Superior temporal gyrus (tissue), 1 donor: ENCODE measurements around the gene AMOTL2.

Experiments used
- DNase-seq: peaks from one replicate; pipeline ENCODE4 v3.0.0-alpha.2; 2016; ENCODE audit errors: extremely low spot score

AMOTL2 gene

DNA sequence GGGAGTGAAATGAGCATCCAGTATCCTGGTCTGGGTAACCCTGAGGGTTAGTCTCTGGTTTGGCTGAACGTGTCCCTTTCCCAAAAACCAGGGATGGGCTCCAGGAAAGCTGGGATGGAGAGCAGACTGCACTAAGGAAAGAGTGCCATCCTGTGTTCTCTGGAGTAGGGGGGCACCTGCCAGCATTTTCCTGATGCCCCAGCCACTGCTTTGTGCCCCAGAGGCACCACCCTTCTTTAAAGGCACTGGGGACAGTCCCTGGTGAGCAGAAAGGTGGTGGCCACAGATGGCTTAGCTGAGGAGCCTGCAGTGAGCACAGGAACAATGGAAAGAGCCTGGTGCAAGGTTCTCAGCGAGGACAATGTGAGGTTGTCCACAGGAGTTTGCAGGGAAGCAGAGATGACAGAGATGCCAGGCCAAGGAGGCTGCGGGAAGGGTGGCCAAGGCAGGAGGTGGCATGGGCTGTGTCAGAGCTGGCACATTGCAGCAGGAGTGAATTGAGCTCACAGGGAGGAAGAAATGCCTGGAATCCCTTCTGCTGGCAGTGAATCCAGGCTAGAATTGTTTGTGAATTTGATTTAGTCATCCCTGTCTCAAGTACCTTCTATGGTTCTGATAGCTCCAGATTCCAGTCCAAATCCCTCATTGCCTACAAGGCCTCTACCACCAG lies 39.9 kb downstream of the AMOTL2 start:
- peak; percentile 16 for DNase-seq

DNA sequence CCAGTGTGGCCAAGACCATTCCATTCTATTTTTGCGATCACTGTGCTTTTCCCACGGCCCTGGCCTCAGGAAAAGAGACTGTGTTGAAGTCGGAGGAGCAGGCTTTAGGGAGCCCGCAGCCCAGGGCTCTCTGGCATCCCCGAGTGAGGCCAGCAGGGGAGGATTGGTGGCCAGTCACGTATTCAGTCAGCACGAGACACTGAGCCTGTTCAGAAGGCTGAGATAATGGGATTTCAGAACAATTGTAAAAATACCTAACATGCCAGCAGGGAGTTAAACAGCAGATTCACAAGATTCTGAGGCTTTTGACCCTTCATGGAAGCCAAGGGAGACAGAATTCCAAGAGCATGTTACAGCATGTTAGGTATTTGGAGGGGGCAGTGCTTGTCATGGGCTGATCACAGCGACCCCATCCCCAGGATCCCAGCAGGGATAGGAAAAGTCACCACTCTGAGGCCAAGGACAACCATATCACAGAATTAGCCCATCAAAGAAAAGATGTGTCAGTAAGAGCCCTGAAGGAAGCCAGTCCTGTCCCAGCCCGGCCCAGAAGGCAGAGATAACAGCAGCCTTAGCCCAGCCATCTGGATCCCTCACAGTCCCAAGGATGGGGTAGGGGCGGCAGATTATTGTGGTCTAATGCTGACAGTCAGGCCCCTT lies 40.6 kb downstream of the AMOTL2 start:
- no peak for DNase-seq

DNA sequence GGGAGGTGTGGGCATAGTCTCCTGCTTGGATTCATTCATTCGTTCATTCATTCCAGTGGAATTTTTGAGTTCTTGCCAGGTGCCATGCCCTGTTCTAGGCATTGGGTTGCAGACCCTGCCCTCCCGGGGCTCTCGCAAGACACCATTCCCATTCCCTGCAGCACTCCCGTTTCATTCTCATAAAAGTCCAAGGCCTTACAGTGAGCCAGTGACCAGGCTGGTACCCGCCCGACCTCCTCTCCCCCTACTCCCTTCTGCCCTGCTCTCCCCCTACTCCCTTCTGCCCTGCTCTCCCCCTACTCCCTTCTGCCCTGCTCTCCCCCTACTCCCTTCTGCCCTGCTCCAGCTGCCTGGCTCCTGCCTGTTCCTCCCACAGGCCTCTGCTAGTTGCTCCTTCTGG lies 41.9 kb downstream of the AMOTL2 start:
- no peak for DNase-seq

DNA sequence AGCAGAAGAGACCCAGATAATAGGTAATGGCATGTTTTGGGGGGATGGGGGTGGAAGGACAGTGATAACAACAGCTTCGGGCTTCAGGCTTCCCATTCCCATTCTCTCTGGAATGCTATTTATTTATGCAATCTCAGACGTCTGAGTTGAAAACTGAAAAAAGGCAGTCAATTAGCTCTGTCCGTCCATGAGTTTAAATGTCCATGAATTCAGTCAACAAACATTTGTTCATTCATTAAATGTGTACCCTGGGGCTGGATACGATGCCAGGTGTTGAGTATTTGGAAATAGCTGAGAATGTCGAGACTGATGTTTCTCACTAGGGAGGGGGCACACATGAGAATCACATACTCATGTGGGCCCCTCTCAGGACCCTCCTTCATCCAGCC lies 42.4 kb downstream of the AMOTL2 start:
- no peak for DNase-seq

DNA sequence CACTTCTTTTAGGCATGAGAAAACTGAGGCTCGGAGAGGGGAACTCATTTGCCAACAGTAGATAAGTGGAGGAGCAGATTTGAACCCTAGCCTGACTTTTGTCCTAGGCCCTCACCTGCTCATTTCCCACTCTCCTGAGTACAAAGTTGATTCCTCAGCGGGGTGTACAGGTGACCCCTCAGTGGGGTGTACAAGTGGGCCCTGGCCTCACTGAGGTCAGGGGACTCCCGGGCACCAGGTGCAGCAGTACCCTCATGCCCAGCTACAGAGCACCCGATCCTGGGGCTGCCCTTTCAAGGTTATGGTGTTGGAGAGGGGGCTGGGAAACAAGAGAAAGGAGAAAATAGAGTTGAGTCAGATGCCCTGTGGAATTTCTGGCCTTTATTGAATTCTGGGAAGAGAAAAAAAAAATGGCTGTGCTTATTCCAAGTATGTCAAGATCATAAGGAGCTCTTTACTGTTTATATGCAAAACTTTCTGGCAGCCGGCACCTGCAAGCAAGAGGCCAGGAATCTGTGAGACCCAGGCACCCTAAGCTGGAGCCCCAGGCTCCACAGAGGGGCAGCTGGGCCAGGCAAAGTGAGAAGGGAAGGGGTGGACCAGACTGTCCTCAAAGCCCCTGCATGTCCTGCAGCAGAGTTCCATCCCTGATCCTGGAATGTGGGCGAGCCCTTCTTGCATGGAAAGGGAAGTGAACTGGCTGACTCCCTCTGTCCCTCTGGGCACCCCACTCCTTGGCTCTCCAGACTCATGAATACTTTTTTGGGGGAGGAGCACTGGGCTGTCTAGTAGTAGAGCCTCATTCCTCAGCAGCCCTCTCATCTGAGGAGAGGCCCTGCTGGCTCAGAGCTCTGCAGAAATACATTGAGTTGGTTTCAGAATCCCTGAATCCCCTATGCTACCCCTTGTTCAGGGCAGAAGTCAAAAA lies 43.1 kb downstream of the AMOTL2 start:
- no peak for DNase-seq

DNA sequence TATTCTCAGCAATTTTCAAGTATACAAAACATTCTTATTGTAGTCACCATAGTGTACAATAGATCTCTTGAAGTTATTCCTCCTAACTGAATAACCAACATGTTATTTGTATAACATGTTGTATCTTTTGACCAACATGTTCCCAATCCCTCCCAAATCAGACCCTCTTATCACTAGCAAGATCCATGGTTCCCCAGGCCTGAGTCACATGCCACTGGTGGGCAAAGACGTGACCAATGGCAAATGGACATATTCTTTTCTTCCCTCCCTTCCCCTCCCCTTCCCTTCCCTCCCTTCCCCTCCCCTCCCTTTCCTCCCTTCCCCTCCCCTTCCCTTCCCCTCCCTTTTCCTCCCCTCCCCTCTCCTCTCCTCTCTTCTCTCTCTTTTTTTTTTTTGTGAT lies 45.4 kb downstream of the AMOTL2 start:
- no peak for DNase-seq

DNA sequence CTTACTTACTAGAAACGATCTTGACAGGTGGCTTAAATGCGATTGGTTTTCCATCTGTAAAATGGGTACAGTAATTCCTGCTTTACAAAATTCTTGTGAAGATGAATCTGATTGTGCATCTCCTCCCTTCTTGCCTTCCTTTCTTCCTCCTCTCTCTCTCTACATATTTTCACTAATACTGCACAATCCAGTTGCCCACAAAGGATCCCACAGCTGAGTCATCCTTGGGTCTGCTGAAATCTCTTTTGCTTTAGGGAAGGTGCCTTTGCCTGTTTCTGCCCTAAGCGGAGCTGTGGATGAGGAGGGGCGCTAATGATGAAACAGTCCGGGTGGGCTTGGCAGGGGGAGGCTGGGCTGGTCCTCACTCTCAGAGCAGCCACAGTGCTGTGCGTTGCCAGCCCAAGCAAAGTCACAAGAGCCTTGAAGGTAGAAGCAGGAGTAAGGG lies 46.1 kb downstream of the AMOTL2 start:
- no peak for DNase-seq

DNA sequence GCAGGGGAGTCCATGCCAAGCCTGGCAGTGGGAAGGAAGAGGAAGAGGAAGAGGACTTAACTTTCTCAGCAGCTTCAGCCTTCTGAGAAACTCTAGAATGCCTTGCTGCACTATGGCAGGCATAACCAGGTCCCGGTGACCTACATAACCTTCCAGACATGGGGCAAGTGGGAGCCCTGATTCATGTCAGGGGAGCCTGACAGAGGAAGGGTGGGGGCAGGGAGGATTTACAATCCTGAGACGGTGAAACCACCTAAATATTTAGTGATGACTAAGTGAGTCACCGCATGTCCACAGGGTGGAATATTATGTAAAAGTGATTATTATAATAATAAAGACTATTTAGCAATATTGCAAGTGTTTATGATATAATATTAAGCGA lies 46.7 kb downstream of the AMOTL2 start:
- no peak for DNase-seq

DNA sequence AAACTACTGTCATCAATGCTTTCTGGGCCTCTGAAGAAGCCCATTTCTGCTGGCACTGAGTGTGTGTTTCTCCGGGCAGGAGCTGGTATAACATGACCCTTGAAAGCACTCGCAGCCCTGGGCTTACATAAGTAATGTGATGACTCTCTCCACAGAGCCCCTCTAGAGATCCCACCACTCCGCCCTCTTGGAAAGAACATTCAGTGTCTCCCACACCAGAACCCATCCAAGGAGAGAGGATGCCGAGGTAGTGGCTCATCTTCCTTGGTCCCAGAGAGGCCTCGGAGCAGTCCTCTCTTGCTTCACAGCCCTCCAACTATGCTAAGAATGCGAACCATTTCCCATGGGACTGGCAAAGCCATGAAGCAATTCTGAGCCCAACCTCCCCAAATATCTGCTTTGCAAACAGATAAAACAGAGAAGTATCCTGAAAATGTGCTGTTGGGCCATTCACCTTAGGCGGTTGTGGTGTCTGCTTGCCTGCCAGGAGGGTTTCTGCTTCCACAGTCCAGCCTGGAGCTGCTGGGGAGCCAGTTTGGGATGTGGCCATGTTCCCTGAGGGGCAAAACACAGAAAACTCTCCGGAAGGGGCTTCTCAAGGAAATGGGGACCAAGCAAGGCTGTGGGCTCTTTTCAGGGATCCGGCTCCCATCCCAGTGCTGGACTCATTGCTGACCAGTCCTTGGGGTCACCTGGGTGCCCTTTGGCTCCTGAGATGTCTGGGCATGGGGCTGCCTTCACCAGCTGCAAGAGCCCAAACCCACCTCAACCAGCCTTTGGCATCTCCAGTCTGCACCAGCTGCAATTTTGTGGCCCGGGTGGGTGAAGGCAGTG lies 47.3 kb downstream of the AMOTL2 start:
- DNase-seq: no peak

DNA sequence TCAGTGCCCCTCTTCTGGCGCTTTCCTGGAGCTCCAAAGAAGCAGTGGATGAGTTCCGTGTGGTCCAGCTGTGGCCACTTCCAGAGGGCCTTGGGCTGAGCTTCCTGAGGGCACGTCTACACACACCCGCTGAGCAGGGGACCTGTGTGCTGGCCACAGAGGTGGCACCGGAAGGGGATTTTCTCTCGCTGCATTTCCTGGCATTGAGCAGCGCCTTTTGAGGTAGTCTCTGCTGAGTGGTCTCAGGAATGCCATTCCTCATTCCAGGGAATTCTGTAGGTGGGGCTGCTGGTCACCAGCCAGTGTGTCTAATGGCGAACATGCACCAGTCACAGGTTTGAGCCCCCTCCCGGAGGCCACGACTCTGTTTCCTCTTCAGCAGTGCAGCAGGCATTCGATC lies 48.1 kb downstream of the AMOTL2 start:
- no peak for DNase-seq

DNA sequence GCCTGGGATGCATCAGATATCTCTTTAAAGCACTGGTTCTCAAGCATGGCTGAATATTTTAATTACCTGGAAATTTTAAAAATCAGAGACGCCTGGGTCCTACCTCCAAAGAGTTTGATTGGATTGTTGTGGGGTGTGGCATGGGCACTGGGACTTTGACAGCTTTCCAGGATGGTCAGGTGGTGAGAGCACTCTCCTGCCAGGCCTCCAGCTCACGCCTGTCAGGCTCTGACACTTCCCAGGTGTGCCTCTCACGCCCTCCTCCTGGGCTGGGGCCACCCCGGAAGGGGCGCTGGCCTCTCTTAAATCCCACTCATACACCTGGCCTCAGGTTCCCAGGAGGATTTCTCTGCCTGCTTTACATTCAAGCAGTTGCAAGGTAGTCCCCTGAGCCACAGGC lies 48.5 kb downstream of the AMOTL2 start:
- no peak for DNase-seq

DNA sequence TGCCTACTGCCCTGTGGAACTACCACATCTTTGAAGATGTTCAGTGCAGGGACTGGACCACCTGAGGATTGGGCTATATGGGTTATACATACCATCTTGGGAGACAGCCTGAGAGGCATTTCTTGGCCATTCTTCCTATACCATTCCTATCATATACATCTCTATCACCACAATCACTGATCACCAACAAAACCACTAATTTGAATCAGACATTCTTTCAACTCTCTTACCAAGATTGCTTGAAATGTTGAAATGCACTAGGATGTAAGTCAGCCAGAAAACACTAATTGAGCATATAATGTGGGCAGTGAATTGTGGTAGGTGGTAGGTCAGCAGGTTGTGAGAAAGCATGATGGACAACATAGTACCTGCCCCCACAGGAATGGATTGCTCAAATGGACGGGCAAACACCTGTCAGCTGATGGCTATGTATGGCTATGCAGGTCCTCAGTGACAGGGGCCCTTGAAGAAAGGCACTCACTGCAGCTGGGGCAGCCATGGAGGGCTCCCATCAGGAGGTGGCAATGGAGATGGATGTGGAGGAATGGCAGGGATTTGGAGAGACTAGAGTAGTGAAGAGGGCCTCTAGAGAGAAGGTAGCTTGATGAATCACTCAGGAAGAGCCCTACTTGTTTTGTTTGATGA lies 49.1 kb downstream of the AMOTL2 start:
- no peak for DNase-seq

DNA sequence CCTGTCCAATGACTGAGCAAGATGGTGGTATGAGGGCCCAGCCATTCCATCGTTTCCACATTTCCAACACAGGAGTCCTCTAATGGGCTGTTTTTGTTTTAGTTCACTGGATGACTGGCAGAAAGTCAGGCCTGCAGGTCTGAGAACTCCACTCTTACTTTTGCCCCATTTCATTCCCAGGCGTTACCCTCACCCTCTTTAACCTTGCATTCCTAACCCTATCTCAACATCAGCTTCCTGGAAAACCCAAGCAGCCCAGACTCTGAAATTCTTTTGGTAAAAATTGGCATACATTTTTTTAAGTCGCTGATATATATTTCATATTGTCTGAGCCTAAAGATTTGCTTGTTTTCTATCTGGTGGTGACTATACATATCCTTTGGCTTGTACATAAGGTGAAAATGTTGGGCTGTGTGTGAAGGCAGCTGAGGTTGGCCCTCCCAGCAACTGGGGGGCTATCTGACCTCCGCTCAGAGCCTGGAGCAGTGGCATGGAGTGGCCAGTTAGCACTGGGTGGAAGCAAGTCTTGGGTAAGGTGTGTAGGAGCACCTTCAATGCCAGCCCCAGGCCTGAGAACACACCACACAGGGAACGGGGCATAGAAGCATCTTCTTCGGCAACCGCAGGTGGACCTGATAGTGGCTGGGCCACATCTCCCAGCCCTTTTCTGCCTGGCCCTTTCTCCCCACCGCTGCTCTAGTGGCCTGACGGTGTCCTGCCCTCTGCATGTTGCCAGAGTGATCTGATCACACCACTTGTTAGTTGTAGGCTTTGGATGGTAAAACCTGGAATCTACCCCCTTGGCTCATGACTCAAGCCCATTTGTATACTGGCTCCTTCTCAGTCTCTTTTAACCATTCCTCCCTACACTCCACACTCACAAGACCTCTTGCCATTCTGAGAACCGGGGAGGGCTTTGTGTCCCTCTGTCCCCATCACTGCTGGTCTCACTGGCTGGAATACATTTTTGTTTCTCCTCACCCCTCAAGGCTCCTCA lies 50.0 kb downstream of the AMOTL2 start:
- DNase-seq: no peak

DNA sequence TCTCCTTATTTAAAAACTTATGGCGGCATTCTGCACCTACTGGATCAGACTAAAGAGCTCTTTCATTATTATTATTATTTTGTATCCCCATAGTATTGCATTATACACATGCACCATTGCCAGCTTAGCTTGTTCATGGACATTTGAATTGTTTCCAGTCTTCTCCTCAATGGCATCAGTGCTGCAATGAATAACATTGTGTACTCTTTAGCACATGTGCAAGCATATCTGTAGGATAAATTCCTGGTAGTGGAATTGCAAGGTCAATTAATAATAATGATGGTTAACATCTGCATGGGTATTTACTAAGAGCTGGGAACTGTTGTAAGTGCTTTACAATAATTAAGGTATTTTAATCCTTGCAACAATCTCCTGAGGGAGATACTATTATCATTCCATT lies 52.0 kb downstream of the AMOTL2 start:
- no peak for DNase-seq

DNA sequence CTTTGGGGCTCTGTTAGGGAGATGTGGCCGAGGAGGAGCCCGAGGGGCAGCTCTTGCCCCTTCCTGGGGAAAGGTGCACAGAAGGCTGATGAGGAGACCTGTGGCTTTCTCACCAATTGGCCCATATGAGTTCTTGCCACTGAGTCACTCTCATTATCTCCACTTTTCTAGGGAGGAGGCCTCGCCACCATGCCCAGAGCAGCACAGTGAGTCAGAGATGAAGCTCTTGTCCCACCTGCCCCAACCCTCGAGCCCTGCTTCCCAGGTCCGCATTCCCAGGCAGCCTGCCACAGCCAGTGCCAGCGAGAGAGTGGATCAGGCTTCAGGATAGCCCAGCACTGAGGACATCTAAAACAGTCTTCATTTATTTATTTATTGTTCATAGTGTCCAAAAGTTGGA lies 53.5 kb downstream of the AMOTL2 start:
- DNase-seq: no peak

DNA sequence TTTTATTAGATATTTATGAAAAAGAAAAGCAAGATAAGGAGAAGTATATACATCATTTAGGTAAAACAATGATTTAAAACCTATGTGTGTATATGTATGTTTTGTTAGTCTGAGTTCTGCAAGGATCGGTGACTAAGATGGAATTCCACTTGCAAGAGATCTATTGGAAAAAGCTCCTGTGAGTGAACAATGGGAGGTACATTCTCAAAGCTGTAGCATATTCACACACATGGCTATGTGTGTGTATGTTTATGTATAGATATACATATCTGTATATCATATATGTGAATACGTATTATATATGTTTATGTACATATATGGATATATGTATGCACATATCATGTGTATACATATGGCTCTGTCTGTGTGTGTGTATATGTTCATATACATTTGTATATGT lies 54.3 kb downstream of the AMOTL2 start:
- DNase-seq: no peak

DNA sequence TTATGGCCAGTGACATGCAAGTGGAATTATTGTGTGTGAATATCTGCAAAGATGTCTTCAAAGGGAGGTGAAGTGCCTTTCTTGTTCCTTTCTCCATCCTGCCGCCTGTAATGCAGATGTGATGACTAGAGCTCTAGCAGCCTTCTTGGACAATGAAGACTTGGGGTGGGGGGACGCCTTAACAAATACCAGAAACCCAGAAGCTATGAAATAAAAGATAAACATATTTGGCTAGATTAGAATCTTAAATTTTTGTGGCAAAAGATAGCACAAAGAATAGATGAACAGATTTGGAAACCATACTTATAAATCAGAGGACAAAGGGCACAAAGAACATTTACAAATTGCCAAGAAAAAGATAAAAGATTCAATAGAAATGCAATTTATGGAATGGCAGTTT lies 56.1 kb downstream of the AMOTL2 start:
- no peak for DNase-seq

DNA sequence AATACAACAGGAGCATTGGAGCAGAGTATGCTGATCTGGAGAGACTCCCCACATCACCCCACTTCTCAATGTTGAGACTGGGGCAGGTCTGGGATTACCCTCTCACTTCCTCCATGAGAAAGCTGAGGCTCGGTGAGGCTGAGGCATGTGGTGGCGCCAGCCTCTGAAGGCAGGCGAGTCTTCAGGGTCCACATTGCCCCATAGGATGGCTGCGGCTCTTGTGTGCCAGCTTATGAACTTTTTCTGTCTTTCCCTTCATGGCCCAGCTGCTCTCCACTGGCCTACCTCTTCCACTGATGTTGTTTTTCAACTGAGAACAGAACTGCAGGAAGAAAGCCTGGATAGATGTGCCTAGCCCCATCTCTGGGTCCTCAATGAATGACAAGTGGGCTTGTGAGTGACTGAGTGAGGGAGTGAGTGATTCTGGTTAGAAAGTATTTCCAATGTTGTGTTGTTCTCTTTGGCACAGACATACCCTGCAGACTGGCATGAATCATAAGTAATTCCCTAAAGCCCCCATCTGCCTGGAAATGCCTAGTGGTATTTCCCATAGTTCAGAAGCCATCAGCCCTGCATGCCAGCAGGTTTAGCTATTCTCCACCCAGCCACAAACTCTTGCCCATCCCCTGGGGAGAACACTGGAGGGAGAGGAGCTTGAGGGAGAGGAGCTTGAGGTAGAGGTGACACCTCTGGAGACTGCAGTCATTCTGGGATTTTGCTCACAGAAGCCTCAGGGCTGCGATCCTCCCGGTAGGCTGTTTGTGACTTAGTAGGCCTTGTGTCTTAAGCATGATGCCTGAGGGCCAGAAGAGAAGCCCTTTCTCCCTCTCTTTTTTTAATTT lies 56.9 kb downstream of the AMOTL2 start:
- DNase-seq: no peak
